H1 (cell line): ENCODE results near the gene KCNAB2. TPM values are rescaled to one million over a fixed set of nuclear protein-coding genes. Genes with fewer than 3 reads are reported as not detected.

Source experiments
- CTCF ChIA-PET: fragments of 300-600 bp; sonication (Branson Sonifier 250); formaldehyde crosslinking; loops from one replicate; lab custom pipeline; 2021; ENCODE audit not compliant: partially characterized antibody; lab: Charles Lee
- POLR2A ChIA-PET: fragments of 300-600 bp; sonication (Branson Sonifier 250); formaldehyde crosslinking; loops from one replicate; lab custom pipeline; 2021; ENCODE audit warnings: inconsistent platforms; ENCODE audit not compliant: partially characterized antibody; lab: Charles Lee
- DNase-seq, 2 experiments: peaks; one replicate each; pipeline versions ENCODE4 v3.0.0 to v3.0.0-alpha.2; 2010 to 2022; ENCODE audit warnings: low spot score in 2 of 2, low read depth in 1 of 2, mixed read lengths in 1 of 2
- FAIRE-seq: peaks from 2 replicates; lab custom pipeline; 2011; peaks lifted over from hg19 to GRCh38; lab: Jason Lieb, UNC
- H2AFZ ChIP-seq: 2 replicates; pipeline ENCODE4 v1.8.1; 2012; ENCODE audit warnings: low read length, inconsistent platforms
- H2AK5ac ChIP-seq: 2 replicates; pipeline ENCODE4 v1.6.1; 2013; ENCODE audit warnings: low read depth, low read length
- H2BK120ac ChIP-seq: replicated peaks from 2 replicates; pipeline ENCODE3; 2013; ENCODE audit warnings: low read depth, low read length, inconsistent platforms
- H2BK12ac ChIP-seq: 2 replicates; pipeline ENCODE4 v1.6.1; 2013; ENCODE audit warnings: low read depth, low read length
- H2BK15ac ChIP-seq: 2 replicates; pipeline ENCODE4 v1.6.1; 2013; ENCODE audit warnings: low read length
- H2BK20ac ChIP-seq: 2 replicates; pipeline ENCODE4 v1.6.1; 2013; ENCODE audit warnings: low read length
- H2BK5ac ChIP-seq: 2 replicates; pipeline ENCODE4 v1.6.1; 2013; ENCODE audit warnings: low read depth, low read length
- H3K14ac ChIP-seq: 2 replicates; pipeline ENCODE4 v1.6.1; 2013; ENCODE audit warnings: inconsistent platforms; ENCODE audit not compliant: insufficient read length
- H3K18ac ChIP-seq: 2 replicates; pipeline ENCODE4 v1.6.1; 2013; ENCODE audit warnings: low read length; ENCODE audit errors: extremely low read depth
- H3K23ac ChIP-seq: 2 replicates; pipeline ENCODE4 v1.6.1; 2013; ENCODE audit warnings: inconsistent platforms; ENCODE audit not compliant: insufficient read length
- H3K23me2 ChIP-seq: 2 replicates; pipeline ENCODE4 v1.6.1; 2013; ENCODE audit warnings: low read depth, low read length
- H3K27ac ChIP-seq: 2 replicates; pipeline ENCODE4 v1.6.1; 2011; ENCODE audit warnings: low read depth, low read length, inconsistent platforms
- H3K27me3 ChIP-seq, 4 experiments: replicated peaks in 1 of 4; 1 replicate in 1 of 4; 2 replicates in 3 of 4; pipeline versions ENCODE4 v1.6.1 to v1.8.1; 2011 to 2013; ENCODE audit warnings: low read length in 3 of 4, mild to moderate bottlenecking in 3 of 4, inconsistent platforms in 2 of 4, mixed read lengths in 2 of 4, moderate library complexity in 1 of 4; ENCODE audit not compliant: control insufficient read depth in 3 of 4, insufficient read depth in 3 of 4; ENCODE audit errors: extremely low read depth in 1 of 4
- H3K36me3 ChIP-seq, 4 experiments: 2 replicates each; pipeline versions ENCODE4 v1.6.1 to v1.8.1; 2011 to 2013; ENCODE audit warnings: mild to moderate bottlenecking in 4 of 4, low read length in 3 of 4, moderate library complexity in 2 of 4, control low read depth in 1 of 4, inconsistent platforms in 1 of 4; ENCODE audit not compliant: insufficient read depth in 4 of 4, control insufficient read depth in 2 of 4
- H3K4ac ChIP-seq: replicated peaks from 2 replicates; pipeline ENCODE3; 2013; ENCODE audit warnings: low read length, low read depth, mixed read lengths, inconsistent platforms; ENCODE audit not compliant: insufficient read length
- H3K4me1 ChIP-seq, 4 experiments: replicated peaks in 1 of 4; 1 replicate in 1 of 4; 2 replicates in 3 of 4; pipeline versions ENCODE4 v1.6.1 to v1.8.1; 2011 to 2013; ENCODE audit warnings: low read length in 3 of 4, inconsistent platforms in 2 of 4, mixed read lengths in 1 of 4; ENCODE audit not compliant: insufficient read depth in 4 of 4, control insufficient read depth in 3 of 4
- H3K4me2 ChIP-seq, 2 experiments: 2 replicates each; pipeline versions ENCODE4 v1.6.1 to v1.8.1; 2011 to 2013; ENCODE audit warnings: low read depth in 2 of 2, low read length in 2 of 2, control low read depth in 1 of 2, inconsistent platforms in 1 of 2, mild to moderate bottlenecking in 1 of 2; ENCODE audit not compliant: insufficient read depth in 1 of 2
- H3K4me3 ChIP-seq, 4 experiments: fragments of 200-600, 300-600 bp in 1 of 4; sonication (generic), shearing (Covaris generic), sonication (Bioruptor Twin) in 1 of 4; 2 replicates each; pipeline versions ENCODE4 v1.5.1 to v1.8.1; 2011 to 2016; ENCODE audit warnings: low read length in 4 of 4, low read depth in 3 of 4, control low read depth in 2 of 4, inconsistent platforms in 2 of 4, mild to moderate bottlenecking in 2 of 4, mixed read lengths in 1 of 4, moderate library complexity in 1 of 4; ENCODE audit not compliant: insufficient read depth in 2 of 4; ENCODE audit errors: extremely low read depth in 1 of 4
- H3K56ac ChIP-seq: replicated peaks from 2 replicates; pipeline ENCODE3; 2013; ENCODE audit warnings: low read depth, mild to moderate bottlenecking, mixed read lengths, low read length, inconsistent platforms; ENCODE audit not compliant: insufficient read length
- H3K79me1 ChIP-seq: 2 replicates; pipeline ENCODE4 v1.6.1; 2013; ENCODE audit warnings: low read depth, low read length, control low read depth
- H3K79me2 ChIP-seq, 2 experiments: 2 replicates each; pipeline versions ENCODE4 v1.6.1 to v1.8.1; 2012 to 2013; ENCODE audit warnings: low read length in 2 of 2, mild to moderate bottlenecking in 2 of 2, inconsistent platforms in 1 of 2; ENCODE audit not compliant: insufficient read depth in 2 of 2, control insufficient read depth in 1 of 2
- H3K9ac ChIP-seq, 4 experiments: replicated peaks in 1 of 4; 1 replicate in 1 of 4; 2 replicates in 3 of 4; pipeline versions ENCODE4 v1.6.1 to v1.8.1; 2011 to 2013; ENCODE audit warnings: low read depth in 3 of 4, low read length in 3 of 4, control low read depth in 2 of 4, mild to moderate bottlenecking in 2 of 4, moderate library complexity in 2 of 4, inconsistent platforms in 1 of 4; ENCODE audit errors: extremely low read depth in 1 of 4
- H3K9me3 ChIP-seq, 2 experiments: 2 replicates each; pipeline versions ENCODE4 v1.6.1 to v1.8.1; 2012 to 2013; ENCODE audit warnings: mild to moderate bottlenecking in 2 of 2, moderate library complexity in 2 of 2, control low read depth in 1 of 2, inconsistent platforms in 1 of 2, low read depth in 1 of 2, low read length in 1 of 2, mixed read lengths in 1 of 2; ENCODE audit not compliant: insufficient read depth in 2 of 2
- H4K20me1 ChIP-seq, 2 experiments: replicated peaks in 1 of 2; 2 replicates each; pipeline versions ENCODE3 to v1.8.1; 2011 to 2013; ENCODE audit warnings: inconsistent platforms in 2 of 2, low read length in 2 of 2, mild to moderate bottlenecking in 1 of 2; ENCODE audit not compliant: insufficient read depth in 2 of 2, control insufficient read depth in 1 of 2
- H4K5ac ChIP-seq: 2 replicates; pipeline ENCODE4 v1.6.1; 2013; ENCODE audit warnings: low read length, low read depth, mixed read lengths, inconsistent platforms; ENCODE audit not compliant: insufficient read length
- H4K8ac ChIP-seq: 2 replicates; pipeline ENCODE4 v1.8.0; 2013; ENCODE audit warnings: mild to moderate bottlenecking, moderate library complexity, low read length, inconsistent platforms; ENCODE audit not compliant: insufficient read depth; ENCODE audit errors: extremely low read depth
- H4K91ac ChIP-seq: replicated peaks from 2 replicates; pipeline ENCODE3; 2013; ENCODE audit warnings: low read length, mixed read lengths, inconsistent platforms; ENCODE audit not compliant: insufficient read length
- BCL11A ChIP-seq, 2 experiments: IDR thresholded peaks; one replicate each; pipeline ENCODE4 v1.6.1; 2011; ENCODE audit warnings: low read depth in 2 of 2, low read length in 2 of 2, mild to moderate bottlenecking in 2 of 2
- CBX5 ChIP-seq: fragments of 300-800, 300-1000 bp; sonication (generic); IDR thresholded peaks from 2 replicates; pipeline ENCODE4 v1.7.1; 2016; ENCODE audit warnings: antibody characterized with exemption, low read length, low read depth
- CHD1 ChIP-seq: IDR thresholded peaks from 2 replicates; pipeline ENCODE4 v1.6.1; 2012; ENCODE audit warnings: low read depth, low read length, improper control_type of control experiment
- EP300 ChIP-seq, 2 experiments: IDR thresholded peaks; 1 replicate in 1 of 2; 2 replicates in 1 of 2; pipeline ENCODE4 v1.6.1; 2011 to 2012; ENCODE audit warnings: low read depth in 2 of 2, low read length in 2 of 2, mild to moderate bottlenecking in 2 of 2, borderline replicate concordance in 1 of 2, inconsistent platforms in 1 of 2, moderate library complexity in 1 of 2
- GABPA ChIP-seq: IDR thresholded peaks from 2 replicates; pipeline ENCODE4 v1.6.1; 2011; ENCODE audit warnings: mild to moderate bottlenecking, low read length, moderate library complexity, borderline replicate concordance; ENCODE audit not compliant: insufficient read depth
- JUN ChIP-seq: IDR thresholded peaks from 2 replicates; pipeline ENCODE4 v1.6.1; 2011; ENCODE audit warnings: low read depth, mild to moderate bottlenecking, improper control_type of control experiment, low read length
- MAFK ChIP-seq: IDR thresholded peaks from 2 replicates; pipeline ENCODE4 v1.6.1; 2012; ENCODE audit warnings: low read depth, mild to moderate bottlenecking, improper control_type of control experiment, low read length
- NRF1 ChIP-seq: IDR thresholded peaks from 2 replicates; pipeline ENCODE4 v1.6.1; 2011; ENCODE audit warnings: mild to moderate bottlenecking, low read depth, low read length, improper control_type of control experiment
- PHF8 ChIP-seq: fragments of 200-600 bp; sonication (generic); conservative IDR thresholded peaks from 2 replicates; pipeline ENCODE4 v1.7.1; 2012; ENCODE audit warnings: low read depth, mild to moderate bottlenecking, inconsistent platforms, low read length, moderate library complexity
- RAD21 ChIP-seq, 2 experiments: IDR thresholded peaks in 1 of 2; conservative IDR thresholded peaks in 1 of 2; 2 replicates each; pipeline ENCODE4 v1.6.1; 2011; ENCODE audit warnings: low read depth in 2 of 2, low read length in 2 of 2, improper control_type of control experiment in 1 of 2, inconsistent platforms in 1 of 2, mild to moderate bottlenecking in 1 of 2, moderate library complexity in 1 of 2
- RNF2 ChIP-seq: fragments of 200-900, 300-1000 bp; sonication (generic); IDR thresholded peaks from 2 replicates; pipeline ENCODE4 v1.7.1; 2016; ENCODE audit warnings: borderline replicate concordance, low read depth, mild to moderate bottlenecking, antibody characterized with exemption, low read length; ENCODE audit not compliant: poor library complexity, severe bottlenecking; ENCODE audit errors: missing control alignments
- SAP30 ChIP-seq: fragments of 300-600 bp; sonication (generic); IDR thresholded peaks from 2 replicates; pipeline ENCODE4 v1.7.1; 2012; ENCODE audit warnings: low read length, moderate library complexity, mild to moderate bottlenecking, inconsistent platforms; ENCODE audit not compliant: insufficient read depth, insufficient replicate concordance
- SIN3A ChIP-seq, 2 experiments: IDR thresholded peaks in 1 of 2; conservative IDR thresholded peaks in 1 of 2; 2 replicates each; pipeline ENCODE4 v1.6.1; 2011 to 2012; ENCODE audit warnings: low read length in 2 of 2, improper control_type of control experiment in 1 of 2, low read depth in 1 of 2, mild to moderate bottlenecking in 1 of 2
- WGBS, 2 experiments: shearing (Covaris generic) in 1 of 2; methylation state at CpG; one replicate each; pipeline versions ENCODE4 v1.1.6 to v1.1.7; 2013 to 2015; ENCODE audit warnings: low lambda C conversion rate in 2 of 2, mixed read lengths in 2 of 2, inconsistent platforms in 1 of 2, low coverage in 1 of 2, missing lambda C conversion rate in 1 of 2; ENCODE audit not compliant: insufficient replicate concordance in 2 of 2, insufficient coverage in 1 of 2, insufficient read length in 1 of 2; ENCODE audit errors: extremely low coverage in 1 of 2, missing lambda C conversion rate in 1 of 2; 5-methylcytosine and 5-hydroxymethylcytosine counted together
- polyA plus RNA-seq, 7 experiments: library from polyadenylated mRNA; depleted of rRNA in 3 of 7; stranded (reverse) in 5 of 7; unstranded in 2 of 7; fragments of >200 nt in 5 of 7; fragments of 200-250 nt in 2 of 7; gene quantifications; 1 replicate in 5 of 7; 2 replicates in 1 of 7; 4 replicates in 1 of 7; pipeline versions ENCODE4 v1.2.1 to v1.2.3, GENCODE V29; 2011 to 2013; ENCODE audit warnings: missing spikeins in 2 of 7, mixed read lengths in 2 of 7
- total RNA-seq: library from RNA; stranded (reverse); fragmentation: NEBNext Ultra II Directional; extraction: Animal tissue kit (Norgen Biotek cat#: 25700); gene quantifications from 2 replicates; pipeline ENCODE4 v1.2.1, GENCODE V29; 2021

KCNAB2 gene
- total and polyA plus RNA-seq, 2 of the 8 experiments (the other 6 are each of a cell fraction or from before 2014, with no cell fraction given): 4.5 to 7.0 TPM

- Histone ChIP-seq H2BK5ac (no peak overlapping the region), H3K56ac (no peak overlapping the region), H2BK12ac (no peak overlapping the region), H4K91ac (no peak overlapping the region), H2AK5ac (no peak overlapping the region), H3K9me3 (no peaks in the 10 kb centered on the region), H2BK120ac (no peak overlapping the region), H2BK20ac (no peak overlapping the region), H3K4me3 (no peak overlapping the region), H2BK15ac (no peak overlapping the region), H3K4me1 (no peaks in the 10 kb centered on the region), H3K27me3 (no peaks in the 10 kb centered on the region; a peak in 1 of 7 replicates), H3K4me2 (no peak overlapping the region), H3K14ac (no peak overlapping the region), H4K20me1 (no peaks in the 10 kb centered on the region), H3K79me1 (no peaks in the 10 kb centered on the region), H3K9ac (no peak overlapping the region), H2AFZ (no peak overlapping the region), H3K18ac (no peak overlapping the region), H4K5ac (no peak overlapping the region), H3K79me2 (no peaks in the 10 kb centered on the region), H4K8ac (no peak overlapping the region; the same call in 1 of the 2 replicates), H3K23ac (no peak overlapping the region), H3K36me3 (no peaks in the 10 kb centered on the region), H3K23me2 (no peaks in the 10 kb centered on the region), H3K27ac (no peak overlapping the region), H3K4ac (no peak overlapping the region)
- DNase-seq: no peak
- CTCF ChIA-PET: interaction anchor here (0.7 to 2.7 kb wide), 2 partner anchors 11 to 412 kb away, joined by 4 to 10 read pairs; no protein-coding TSS in a partner anchor
- POLR2A ChIA-PET: no interaction called here
- no peak for FAIRE-seq
- 94% methylated on average over 14 of the region's 14 CpGs; no CpG with 5 or more reads in 1 of the 2 experiments for WGBS, 2 experiments
- TF ChIP-seq RNF2 (no peak), SIN3A (conservative IDR thresholded peaks at IDR 0.05 in 1 of 2, IDR thresholded peaks at IDR 0.05 in 1 of 2; ENCODE audit: low read depth in 1 of 2, low read length in 2 of 2) (no peak), JUN (no peak), BCL11A (IDR thresholded peaks at IDR 0.05; ENCODE audit: low read depth in 2 of 2, low read length in 2 of 2) (no peak), GABPA (no peak), CBX5 (no peak), NRF1 (no peak), MAFK (no peak), PHF8 (no peak), EP300 (IDR thresholded peaks at IDR 0.05; ENCODE audit: borderline replicate concordance in 1 of 2, low read depth in 2 of 2, low read length in 2 of 2) (no peak), RAD21 (IDR thresholded peaks at IDR 0.05 in 1 of 2, conservative IDR thresholded peaks at IDR 0.05 in 1 of 2; ENCODE audit: low read depth in 2 of 2, low read length in 2 of 2) (no peak), SAP30 (no peak), CHD1 (no peak)
Observed at GRCh38 chr1:6069573-6069972, 23.9 kb downstream of the KCNAB2 start.
